GM23338 (cell line): Measurements from ENCODE around the gene CYRIA. TPM values are rescaled to one million over a fixed set of nuclear protein-coding genes. Genes with fewer than 3 reads are reported as not detected.

Experiments used
- ATAC-seq: fragments of 200-7000 bp; cut with Tn5 transposase; 3 replicates; pipeline ENCODE4 v1.9.1; 2020
- DNase-seq: peaks from one replicate; pipeline ENCODE4 v3.0.0-alpha.2; 2015; ENCODE audit warnings: low spot score
- H2AFZ ChIP-seq: fragments of 200-600 bp; sonication (generic); 2 replicates; pipeline ENCODE4 v1.8.0; 2016; ENCODE audit warnings: antibody characterized with exemption, mild to moderate bottlenecking, moderate library complexity
- H3F3A ChIP-seq: fragments of 200-600 bp; sonication (generic); replicated peaks from 2 replicates; pipeline ENCODE4 v1.8.0; 2017; ENCODE audit warnings: antibody characterized with exemption, mixed run types, low read depth
- H3K27ac ChIP-seq: fragments of 200-600 bp; sonication (generic); 2 replicates; pipeline ENCODE4 v1.6.1; 2016; ENCODE audit warnings: low read depth
- H3K27me3 ChIP-seq: fragments of 200-600 bp; sonication (generic); 2 replicates; pipeline ENCODE4 v1.8.0; 2016; ENCODE audit warnings: mild to moderate bottlenecking, mixed run types, moderate library complexity; ENCODE audit not compliant: insufficient read depth
- H3K36me3 ChIP-seq: fragments of 200-600 bp; sonication (generic); 2 replicates; pipeline ENCODE4 v1.8.0; 2016; ENCODE audit warnings: mild to moderate bottlenecking; ENCODE audit not compliant: insufficient read depth
- H3K4me1 ChIP-seq: fragments of 200-600 bp; sonication (generic); 2 replicates; pipeline ENCODE4 v1.8.0; 2016; ENCODE audit warnings: mild to moderate bottlenecking, moderate library complexity; ENCODE audit not compliant: insufficient read depth
- H3K4me2 ChIP-seq: fragments of 200-600 bp; sonication (generic); 2 replicates; pipeline ENCODE4 v1.7.1; 2017; ENCODE audit warnings: mixed run types
- H3K4me3 ChIP-seq: fragments of 200-600 bp; sonication (generic); 2 replicates; pipeline ENCODE4 v1.6.1; 2016; ENCODE audit warnings: mixed run types
- H3K79me2 ChIP-seq: fragments of 200-600 bp; sonication (generic); replicated peaks from 2 replicates; pipeline ENCODE4 v1.8.0; 2017; ENCODE audit warnings: mild to moderate bottlenecking; ENCODE audit not compliant: insufficient read depth
- H3K9me2 ChIP-seq: fragments of 200-600 bp; sonication (generic); 2 replicates; pipeline ENCODE4 v1.8.0; 2017; ENCODE audit not compliant: insufficient read depth
- H4K20me1 ChIP-seq: fragments of 200-600 bp; sonication (generic); replicated peaks from 2 replicates; pipeline ENCODE4 v1.8.0; 2017; ENCODE audit warnings: mild to moderate bottlenecking; ENCODE audit not compliant: insufficient read depth
- H3K27ac Mint-ChIP-seq: 2 replicates; pipeline ENCODE4 v1.8.0; 2020; ENCODE audit warnings: inconsistent platforms, mild to moderate bottlenecking, moderate library complexity, mixed read lengths
- H3K27me3 Mint-ChIP-seq: 3 replicates; pipeline ENCODE4 v1.8.0; 2022; ENCODE audit warnings: low read depth, mild to moderate bottlenecking, moderate library complexity, mixed read lengths, inconsistent platforms; ENCODE audit not compliant: insufficient read depth, poor library complexity
- H3K36me3 Mint-ChIP-seq: 3 replicates; pipeline ENCODE4 v1.8.0; 2021; ENCODE audit warnings: low read depth, mild to moderate bottlenecking, inconsistent platforms, moderate library complexity, mixed read lengths
- H3K4me1 Mint-ChIP-seq: 3 replicates; pipeline ENCODE4 v1.8.0; 2020; ENCODE audit warnings: mild to moderate bottlenecking, inconsistent platforms, mixed read lengths
- H3K4me3 Mint-ChIP-seq: 3 replicates; pipeline ENCODE4 v1.8.0; 2021; ENCODE audit warnings: moderate library complexity, mild to moderate bottlenecking, inconsistent platforms, mixed read lengths
- H3K9me3 Mint-ChIP-seq: 3 replicates; pipeline ENCODE4 v1.8.0; 2020; ENCODE audit warnings: moderate library complexity, mild to moderate bottlenecking, inconsistent platforms, mixed read lengths
- ETS1 ChIP-seq: IDR thresholded peaks from 2 replicates; pipeline ENCODE4 v1.6.1; 2016; ENCODE audit warnings: antibody characterized with exemption
- EZH2phosphoT487 ChIP-seq: fragments of 200-600 bp; sonication (generic); IDR thresholded peaks from one replicate; pipeline ENCODE4 v1.8.1; 2018; ENCODE audit warnings: antibody characterized with exemption; ENCODE audit not compliant: unreplicated experiment
- JUNB ChIP-seq: IDR thresholded peaks from one replicate; pipeline ENCODE4 v1.6.1; 2016; ENCODE audit warnings: antibody characterized with exemption; ENCODE audit not compliant: unreplicated experiment
- NANOG ChIP-seq: IDR thresholded peaks from 2 replicates; pipeline ENCODE4 v1.6.1; 2016; ENCODE audit warnings: antibody characterized with exemption, borderline replicate concordance
- STAT1 ChIP-seq: IDR thresholded peaks from one replicate; pipeline ENCODE4 v1.6.1; 2016; ENCODE audit warnings: antibody characterized with exemption; ENCODE audit not compliant: unreplicated experiment
- ZNF331 ChIP-seq: fragments of 250-450 bp; sonication (Bioruptor Pico); IDR thresholded peaks from 2 replicates; pipeline ENCODE4 v1.5.0; 2020; ENCODE audit warnings: low read depth, mild to moderate bottlenecking, moderate library complexity
- polyA plus RNA-seq: library from polyadenylated mRNA; unstranded; fragments of >200 nt; fragmentation: Nextera tagmentation; extraction: Ambion mirVana; gene quantifications from 2 replicates; pipeline ENCODE4 v1.2.1, GENCODE V29; 2016
- total RNA-seq: library from RNA; depleted of rRNA; stranded (reverse); fragments of >200 nt; shearing (Covaris generic); gene quantifications from 2 replicates; pipeline ENCODE4 v1.2.3, GENCODE V29; 2014
- TF ChIP-seq, protein P1 (sequence below): fragments of 250-450 bp; sonication (Bioruptor Pico); IDR thresholded peaks from 2 replicates; pipeline ENCODE4 v1.5.0; 2020; ENCODE audit warnings: mild to moderate bottlenecking, moderate library complexity

The CYRIA gene
- total and polyA plus RNA-seq, 2 experiments from 2014 or later: 3.0 to 5.3 TPM

GRCh38 chr2:16635791-16636699 lies 29.6 kb downstream of the CYRIA start (continued):
- TF ChIP-seq, protein P1, sequence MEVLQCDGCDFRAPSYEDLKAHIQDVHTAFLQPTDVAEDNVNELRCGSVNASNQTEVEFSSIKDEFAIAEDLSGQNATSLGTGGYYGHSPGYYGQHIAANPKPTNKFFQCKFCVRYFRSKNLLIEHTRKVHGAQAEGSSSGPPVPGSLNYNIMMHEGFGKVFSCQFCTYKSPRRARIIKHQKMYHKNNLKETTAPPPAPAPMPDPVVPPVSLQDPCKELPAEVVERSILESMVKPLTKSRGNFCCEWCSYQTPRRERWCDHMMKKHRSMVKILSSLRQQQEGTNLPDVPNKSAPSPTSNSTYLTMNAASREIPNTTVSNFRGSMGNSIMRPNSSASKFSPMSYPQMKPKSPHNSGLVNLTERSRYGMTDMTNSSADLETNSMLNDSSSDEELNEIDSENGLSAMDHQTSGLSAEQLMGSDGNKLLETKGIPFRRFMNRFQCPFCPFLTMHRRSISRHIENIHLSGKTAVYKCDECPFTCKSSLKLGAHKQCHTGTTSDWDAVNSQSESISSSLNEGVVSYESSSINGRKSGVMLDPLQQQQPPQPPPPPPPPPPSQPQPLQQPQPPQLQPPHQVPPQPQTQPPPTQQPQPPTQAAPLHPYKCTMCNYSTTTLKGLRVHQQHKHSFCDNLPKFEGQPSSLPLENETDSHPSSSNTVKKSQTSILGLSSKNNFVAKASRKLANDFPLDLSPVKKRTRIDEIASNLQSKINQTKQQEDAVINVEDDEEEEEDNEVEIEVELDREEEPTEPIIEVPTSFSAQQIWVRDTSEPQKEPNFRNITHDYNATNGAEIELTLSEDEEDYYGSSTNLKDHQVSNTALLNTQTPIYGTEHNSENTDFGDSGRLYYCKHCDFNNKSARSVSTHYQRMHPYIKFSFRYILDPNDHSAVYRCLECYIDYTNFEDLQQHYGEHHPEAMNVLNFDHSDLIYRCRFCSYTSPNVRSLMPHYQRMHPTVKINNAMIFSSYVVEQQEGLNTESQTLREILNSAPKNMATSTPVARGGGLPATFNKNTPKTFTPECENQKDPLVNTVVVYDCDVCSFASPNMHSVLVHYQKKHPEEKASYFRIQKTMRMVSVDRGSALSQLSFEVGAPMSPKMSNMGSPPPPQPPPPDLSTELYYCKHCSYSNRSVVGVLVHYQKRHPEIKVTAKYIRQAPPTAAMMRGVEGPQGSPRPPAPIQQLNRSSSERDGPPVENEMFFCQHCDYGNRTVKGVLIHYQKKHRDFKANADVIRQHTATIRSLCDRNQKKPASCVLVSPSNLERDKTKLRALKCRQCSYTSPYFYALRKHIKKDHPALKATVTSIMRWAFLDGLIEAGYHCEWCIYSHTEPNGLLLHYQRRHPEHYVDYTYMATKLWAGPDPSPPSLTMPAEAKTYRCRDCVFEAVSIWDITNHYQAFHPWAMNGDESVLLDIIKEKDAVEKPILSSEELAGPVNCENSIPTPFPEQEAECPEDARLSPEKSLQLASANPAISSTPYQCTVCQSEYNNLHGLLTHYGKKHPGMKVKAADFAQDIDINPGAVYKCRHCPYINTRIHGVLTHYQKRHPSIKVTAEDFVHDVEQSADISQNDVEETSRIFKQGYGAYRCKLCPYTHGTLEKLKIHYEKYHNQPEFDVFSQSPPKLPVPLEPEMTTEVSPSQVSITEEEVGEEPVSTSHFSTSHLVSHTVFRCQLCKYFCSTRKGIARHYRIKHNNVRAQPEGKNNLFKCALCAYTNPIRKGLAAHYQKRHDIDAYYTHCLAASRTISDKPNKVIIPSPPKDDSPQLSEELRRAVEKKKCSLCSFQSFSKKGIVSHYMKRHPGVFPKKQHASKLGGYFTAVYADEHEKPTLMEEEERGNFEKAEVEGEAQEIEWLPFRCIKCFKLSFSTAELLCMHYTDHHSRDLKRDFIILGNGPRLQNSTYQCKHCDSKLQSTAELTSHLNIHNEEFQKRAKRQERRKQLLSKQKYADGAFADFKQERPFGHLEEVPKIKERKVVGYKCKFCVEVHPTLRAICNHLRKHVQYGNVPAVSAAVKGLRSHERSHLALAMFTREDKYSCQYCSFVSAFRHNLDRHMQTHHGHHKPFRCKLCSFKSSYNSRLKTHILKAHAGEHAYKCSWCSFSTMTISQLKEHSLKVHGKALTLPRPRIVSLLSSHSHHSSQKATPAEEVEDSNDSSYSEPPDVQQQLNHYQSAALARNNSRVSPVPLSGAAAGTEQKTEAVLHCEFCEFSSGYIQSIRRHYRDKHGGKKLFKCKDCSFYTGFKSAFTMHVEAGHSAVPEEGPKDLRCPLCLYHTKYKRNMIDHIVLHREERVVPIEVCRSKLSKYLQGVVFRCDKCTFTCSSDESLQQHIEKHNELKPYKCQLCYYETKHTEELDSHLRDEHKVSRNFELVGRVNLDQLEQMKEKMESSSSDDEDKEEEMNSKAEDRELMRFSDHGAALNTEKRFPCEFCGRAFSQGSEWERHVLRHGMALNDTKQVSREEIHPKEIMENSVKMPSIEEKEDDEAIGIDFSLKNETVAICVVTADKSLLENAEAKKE: no peak

DNA sequence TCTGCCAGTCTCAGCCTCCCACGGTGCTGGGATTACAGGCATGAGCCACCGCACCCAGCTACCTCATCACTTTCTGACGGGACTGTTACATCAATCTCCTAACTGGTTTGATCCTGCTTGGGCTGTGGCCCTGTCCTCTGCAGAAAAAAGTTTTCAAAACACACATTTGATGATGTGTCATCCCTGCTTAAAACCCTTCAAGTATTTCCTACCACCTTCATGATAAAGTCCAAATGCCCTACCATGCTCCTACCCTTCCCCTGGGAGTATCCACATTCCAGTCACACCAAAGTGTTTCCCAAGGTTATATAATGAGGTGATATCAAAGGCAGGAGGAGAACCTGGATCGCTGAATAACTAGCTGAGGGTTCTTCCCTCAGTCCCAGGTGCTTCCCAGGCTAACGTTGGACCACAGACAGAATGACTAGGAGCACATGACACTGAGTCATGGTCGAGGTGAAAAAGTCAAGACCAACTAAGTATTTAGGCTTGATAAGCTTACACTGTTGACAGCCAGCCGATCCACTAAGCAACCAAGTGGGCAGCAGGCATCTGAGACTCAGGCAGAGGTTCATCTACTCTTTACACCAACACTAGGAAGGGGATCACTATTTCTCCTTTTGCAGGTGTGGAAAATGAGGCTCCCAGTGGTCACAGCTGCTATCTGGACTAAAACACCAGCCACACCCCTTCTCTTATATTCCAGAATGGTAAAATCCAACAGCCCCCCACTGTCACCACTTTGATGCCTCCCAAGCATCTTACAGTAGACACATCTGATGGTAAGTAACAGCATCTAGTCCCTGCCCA lies 31.8 kb downstream of the CYRIA start:
- no peaks in the 10 kb centered on the region for H3K9me2 ChIP-seq
- H3K27ac ChIP-seq: no peak overlapping the region
- H3K4me2 ChIP-seq: no peak overlapping the region
- no peak overlapping the region for H2AFZ ChIP-seq
- peaks cover 26% of the 10 kb centered on the region; the same call in 2 of the 3 replicates for H3K4me1 Mint-ChIP-seq
- H4K20me1 ChIP-seq: no peaks in the 10 kb centered on the region
- no peaks in the 10 kb centered on the region for H3K36me3 ChIP-seq
- no peak overlapping the region for H3K4me3 ChIP-seq
- ATAC-seq (no peak), DNase-seq (no peak)
- peaks cover 1% of the 10 kb centered on the region for H3K27me3 Mint-ChIP-seq
- H3K9me3 Mint-ChIP-seq: peaks cover 3% of the 10 kb centered on the region; the same call in 1 of the 3 replicates
- no peak overlapping the region for H3K4me3 Mint-ChIP-seq
- H3K27me3 ChIP-seq: no peaks in the 10 kb centered on the region
- no peaks in the 10 kb centered on the region for H3F3A ChIP-seq
- H3K4me1 ChIP-seq: peaks cover 7% of the 10 kb centered on the region; the same call in 1 of the 2 replicates
- no peaks in the 10 kb centered on the region for H3K36me3 Mint-ChIP-seq
- H3K79me2 ChIP-seq: no peaks in the 10 kb centered on the region
- no peak overlapping the region for H3K27ac Mint-ChIP-seq
- TF ChIP-seq JUNB (no peak), ETS1 (no peak), ZNF331 (no peak), EZH2phosphoT487 (no peak), STAT1 (no peak), NANOG (no peak)
